ENCODE measurements around the gene ESRRA. TPM values are rescaled to one million over a fixed set of nuclear protein-coding genes. Genes with fewer than 3 reads are reported as not detected.

The ESRRA gene
- total and polyA plus RNA-seq, 9 of the 15 experiments (the other 6 are each of a cell fraction or from before 2014, with no cell fraction given) = 0.27 to 89.7 (median 23.7) TPM

- TF ChIP-seq ARID3A (IDR thresholded peaks at IDR 0.05; ENCODE audit: borderline replicate concordance, low read depth, low read length) (peak; percentile 49; the same call in 1 of the 2 replicates), OTX1 (CRISPR knock-in tag; IDR thresholded peaks at IDR 0.05) (0 out of 2 replicates have a peak, but pooled peaks have one; percentile 12), ZNF277 (CRISPR knock-in tag; IDR thresholded peaks at IDR 0.05; ENCODE audit: borderline replicate concordance) (0 out of 2 replicates have a peak, but pooled peaks have one; percentile 44), L3MBTL2 (IDR thresholded peaks at IDR 0.05) (peak; percentile 63; the same call in 1 of the 2 replicates), MCM2 (IDR thresholded peaks at IDR 0.05; ENCODE audit: low read depth) (no peak), HCFC1 (IDR thresholded peaks at IDR 0.05; ENCODE audit: low read depth, low read length) (peak; percentile 94), ETV1 (tag; conservative IDR thresholded peaks at IDR 0.05; ENCODE audit: low read depth) (peak; percentile 96), ZNF764 (CRISPR knock-in tag; IDR thresholded peaks at IDR 0.05; ENCODE audit: low read depth) (no peak), GABPB2 (CRISPR knock-in tag; conservative IDR thresholded peaks at IDR 0.05) (0 out of 2 replicates have a peak, but pooled peaks have one; percentile 15), BRF1 (IDR thresholded peaks at IDR 0.05; ENCODE audit: borderline replicate concordance, extremely low read depth, insufficient read length) (no peak), FOXJ2 (tag; IDR thresholded peaks at IDR 0.05) (0 out of 2 replicates have a peak, but pooled peaks have one; percentile 69), CAMTA2 (CRISPR knock-in tag; conservative IDR thresholded peaks at IDR 0.05) (peak; percentile 86; the same call in 1 of the 2 replicates), ID3 (CRISPR knock-in tag; IDR thresholded peaks at IDR 0.05) (no peak), ID3 (tag; IDR thresholded peaks at IDR 0.05) (no peak; the same call in 1 of the 2 replicates), MAFF (IDR thresholded peaks at IDR 0.05; ENCODE audit: low read length) (0 out of 2 replicates have a peak, but pooled peaks have one; percentile 8), CGGBP1 (CRISPR knock-in tag; IDR thresholded peaks at IDR 0.05) (0 out of 2 replicates have a peak, but pooled peaks have one; percentile 67), MBD2 (IDR thresholded peaks at IDR 0.05; ENCODE audit: borderline replicate concordance, low read depth) (peak; percentile 92), ZNF830 (CRISPR knock-in tag; IDR thresholded peaks at IDR 0.05) (peak; percentile 93; the same call in 1 of the 2 replicates), CBFB (CRISPR knock-in tag; IDR thresholded peaks at IDR 0.05) (peak; percentile 90; the same call in 1 of the 2 replicates), ZBTB26 (CRISPR knock-in tag; IDR thresholded peaks at IDR 0.05) (0 out of 2 replicates have a peak, but pooled peaks have one; percentile 3), TCF3 (CRISPR knock-in tag; IDR thresholded peaks at IDR 0.05) (no peak), JUND (IDR thresholded peaks at IDR 0.05; ENCODE audit: borderline replicate concordance, low read depth, low read length) (peak; percentile 64), JUND (tag; IDR thresholded peaks at IDR 0.05; ENCODE audit: borderline replicate concordance, low read depth, low read length) (no peak; the same call in 2 of the 3 replicates), MCM3 (IDR thresholded peaks at IDR 0.05) (no peak)
These were observed 35.6 kb upstream of the ESRRA start (continued) for GRCh38 chr11:64269540-64270220.
